WTC11 (cell line): Measurements from ENCODE around the gene PGGT1B. TPM values are rescaled to one million over a fixed set of nuclear protein-coding genes. Genes with fewer than 3 reads are reported as not detected.

ENCODE experiments used
- ATAC-seq: fragments of 200-7000 bp; cut with Tn5 transposase; 2 replicates; pipeline ENCODE4 v1.10.0; 2021; ENCODE audit warnings: mild to moderate bottlenecking, moderate library complexity
- CTCF ChIA-PET: fragments of 300-600 bp; sonication (Branson Sonifier 250); formaldehyde crosslinking; loops from one replicate; lab custom pipeline; 2021; ENCODE audit warnings: antibody characterized with exemption; lab: Charles Lee
- POLR2A ChIA-PET: fragments of 350-600 bp; sonication (Branson Sonifier 250); formaldehyde crosslinking; loops from one replicate; lab custom pipeline; 2021; ENCODE audit warnings: antibody characterized with exemption; lab: Charles Lee
- DNase-seq: peaks from one replicate; pipeline ENCODE4 v3.0.0; 2021; ENCODE audit warnings: low spot score
- H3K27ac Mint-ChIP-seq: 2 replicates; pipeline ENCODE4 v1.8.0; 2021; ENCODE audit warnings: mixed read lengths
- H3K27me3 Mint-ChIP-seq: 2 replicates; pipeline ENCODE4 v1.8.0; 2021; ENCODE audit warnings: low read depth, mild to moderate bottlenecking, moderate library complexity, mixed read lengths
- H3K36me3 Mint-ChIP-seq: 2 replicates; pipeline ENCODE4 v1.8.0; 2021; ENCODE audit warnings: mixed read lengths
- H3K4me1 Mint-ChIP-seq: 2 replicates; pipeline ENCODE4 v1.8.0; 2022; ENCODE audit warnings: mixed read lengths
- H3K4me3 Mint-ChIP-seq: 2 replicates; pipeline ENCODE4 v1.8.0; 2021; ENCODE audit warnings: mild to moderate bottlenecking, moderate library complexity, mixed read lengths
- H3K9me3 Mint-ChIP-seq: 2 replicates; pipeline ENCODE4 v1.8.0; 2021; ENCODE audit warnings: mixed read lengths
- ATF1 ChIP-seq: sonication (generic); formaldehyde crosslinking; IDR thresholded peaks from 2 replicates; pipeline ENCODE4 v1.8.1; 2023; ENCODE audit warnings: mild to moderate bottlenecking, moderate library complexity, missing genetic modification reagents
- ATF3 ChIP-seq: sonication (generic); formaldehyde crosslinking; conservative IDR thresholded peaks from 2 replicates; pipeline ENCODE4 v1.8.1; 2022; ENCODE audit warnings: mild to moderate bottlenecking, missing genetic modification reagents
- CTCF ChIP-seq: fragments of 200-600 bp; IDR thresholded peaks from 2 replicates; pipeline ENCODE4 v1.8.0; 2022; ENCODE audit warnings: antibody characterized with exemption
- FOXP4 ChIP-seq: sonication (generic); formaldehyde crosslinking; IDR thresholded peaks from 2 replicates; pipeline ENCODE4 v1.8.0; 2022; ENCODE audit warnings: mild to moderate bottlenecking, missing genetic modification reagents
- GABPB1 ChIP-seq: sonication (generic); formaldehyde crosslinking; IDR thresholded peaks from 2 replicates; pipeline ENCODE4 v1.8.1; 2023; ENCODE audit warnings: mild to moderate bottlenecking, missing genetic modification reagents
- GTF2I ChIP-seq: fragments of 250-450 bp; sonication (Bioruptor Pico); conservative IDR thresholded peaks from 2 replicates; pipeline ENCODE4 v1.4.0; 2021; ENCODE audit warnings: mild to moderate bottlenecking
- HMGXB4 ChIP-seq: sonication (generic); formaldehyde crosslinking; IDR thresholded peaks from 2 replicates; pipeline ENCODE4 v1.8.1; 2023; ENCODE audit warnings: mild to moderate bottlenecking, moderate library complexity, missing genetic modification reagents
- MAX ChIP-seq: sonication (generic); formaldehyde crosslinking; IDR thresholded peaks from 2 replicates; pipeline ENCODE4 v1.8.0; 2022; ENCODE audit warnings: mild to moderate bottlenecking, missing genetic modification reagents
- MYBL2 ChIP-seq: sonication (generic); formaldehyde crosslinking; IDR thresholded peaks from 2 replicates; pipeline ENCODE4 v1.8.1; 2023; ENCODE audit warnings: mild to moderate bottlenecking, moderate library complexity, missing genetic modification reagents
- NFE2L1 ChIP-seq: sonication (generic); formaldehyde crosslinking; IDR thresholded peaks from 2 replicates; pipeline ENCODE4 v1.8.1; 2023; ENCODE audit warnings: missing genetic modification reagents
- NR1H2 ChIP-seq: sonication (generic); formaldehyde crosslinking; IDR thresholded peaks from 2 replicates; pipeline ENCODE4 v1.9.0; 2021; ENCODE audit warnings: mild to moderate bottlenecking, moderate library complexity, missing genetic modification reagents
- SMAD4 ChIP-seq: sonication (generic); formaldehyde crosslinking; IDR thresholded peaks from 2 replicates; pipeline ENCODE4 v1.8.0; 2022; ENCODE audit warnings: mild to moderate bottlenecking, missing genetic modification reagents
- TCF7 ChIP-seq: sonication (generic); formaldehyde crosslinking; IDR thresholded peaks from 2 replicates; pipeline ENCODE4 v1.8.0; 2022; ENCODE audit warnings: mild to moderate bottlenecking, low read depth, missing genetic modification reagents, moderate library complexity
- USF1 ChIP-seq: sonication (generic); formaldehyde crosslinking; IDR thresholded peaks from 2 replicates; pipeline ENCODE4 v1.8.0; 2022; ENCODE audit warnings: mild to moderate bottlenecking, missing genetic modification reagents
- USF2 ChIP-seq: sonication (generic); formaldehyde crosslinking; IDR thresholded peaks from 2 replicates; pipeline ENCODE4 v1.8.1; 2023; ENCODE audit warnings: mild to moderate bottlenecking, missing genetic modification reagents, moderate library complexity
- ZBTB21 ChIP-seq: sonication (generic); formaldehyde crosslinking; IDR thresholded peaks from 2 replicates; pipeline ENCODE4 v1.8.1; 2023; ENCODE audit warnings: mild to moderate bottlenecking, missing genetic modification reagents, borderline replicate concordance
- ZNF121 ChIP-seq: sonication (generic); formaldehyde crosslinking; IDR thresholded peaks from 2 replicates; pipeline ENCODE4 v1.8.0; 2023; ENCODE audit warnings: missing genetic modification reagents
- ZNF232 ChIP-seq: sonication (generic); formaldehyde crosslinking; IDR thresholded peaks from 2 replicates; pipeline ENCODE4 v1.8.0; 2022; ENCODE audit warnings: mild to moderate bottlenecking, missing genetic modification reagents
- ZNF263 ChIP-seq: sonication (generic); formaldehyde crosslinking; IDR thresholded peaks from 2 replicates; pipeline ENCODE4 v1.8.1; 2022; ENCODE audit warnings: low read depth, mild to moderate bottlenecking, moderate library complexity, missing genetic modification reagents
- total RNA-seq: library from RNA; stranded (reverse); gene quantifications from 3 replicates; pipeline ENCODE4 v1.2.3, GENCODE V29; 2021

PGGT1B gene
- total RNA-seq, 1 experiment from 2014 or later, result 43.0 TPM

- TF ChIP-seq HMGXB4 (CRISPR knock-in tag), result no peak
- no peak for TF ChIP-seq TCF7 (CRISPR knock-in tag)
- TF ChIP-seq ZNF232 (CRISPR knock-in tag), result no peak
- TF ChIP-seq ZNF263, result no peak
Observed at GRCh38 chr5:115267617-115268016, 4.9 kb upstream of the PGGT1B start (continued).

GRCh38 chr5:115265220-115265619 is 2.5 kb upstream of the PGGT1B start:
- no peaks in the 10 kb centered on the region for H3K9me3 Mint-ChIP-seq
- CTCF ChIA-PET, result no interaction called here
- POLR2A ChIA-PET, result no interaction called here
- no peak overlapping the region for H3K27ac Mint-ChIP-seq
- H3K27me3 Mint-ChIP-seq, result no peaks in the 10 kb centered on the region
- peaks cover 8% of the 10 kb centered on the region for H3K36me3 Mint-ChIP-seq
- H3K4me1 Mint-ChIP-seq, result peaks cover 23% of the 10 kb centered on the region
- no peak for DNase-seq
- H3K4me3 Mint-ChIP-seq, result no peak overlapping the region
- TF ChIP-seq MYBL2 (CRISPR knock-in tag) (no peak), ATF1 (CRISPR knock-in tag) (no peak), SMAD4 (no peak), NR1H2 (CRISPR knock-in tag) (no peak), ZNF121 (CRISPR knock-in tag) (no peak), FOXP4 (no peak), ATF3 (no peak), USF2 (CRISPR knock-in tag) (no peak), CTCF (no peak), GABPB1 (CRISPR knock-in tag) (no peak), MAX (no peak), USF1 (CRISPR knock-in tag) (no peak), ZBTB21 (no peak), GTF2I (CRISPR knock-in tag) (no peak)
- ATAC-seq, result no peak

GRCh38 chr5:115264786-115265185 is 2.1 kb upstream of the PGGT1B start:
- TF ChIP-seq NFE2L1 (CRISPR knock-in tag) (no peak), ZNF263 (no peak)
- ATAC-seq (no peak), DNase-seq (no peak)
- no peak overlapping the region for H3K27ac Mint-ChIP-seq
- H3K27me3 Mint-ChIP-seq, result no peaks in the 10 kb centered on the region
- peaks cover 23% of the 10 kb centered on the region for H3K4me1 Mint-ChIP-seq
- CTCF ChIA-PET, result no interaction called here
- no peak overlapping the region for H3K4me3 Mint-ChIP-seq
- H3K36me3 Mint-ChIP-seq, result peaks cover 8% of the 10 kb centered on the region
- no peaks in the 10 kb centered on the region for H3K9me3 Mint-ChIP-seq
- POLR2A ChIA-PET, result no interaction called here
